ENCODE results near the gene NOP10.

- TF ChIP-seq POLR2A (IDR thresholded peaks at IDR 0.05) (no peak), CTCF (IDR thresholded peaks at IDR 0.05) (no peak)
Observed at GRCh38 chr15:34331809-34332208, 11.1 kb downstream of the NOP10 start.

Data from testis (tissue), 2 donors.